ENCODE results near the gene DCAF7.

The DCAF7 gene

GRCh38 chr17:63568563-63568962 lies 18.3 kb downstream of the DCAF7 start:
- TF ChIP-seq CTCF (IDR thresholded peaks at IDR 0.05; ENCODE audit: low read length, missing control alignments) = no peak
- no peak for DNase-seq (ENCODE audit: low read depth)
- no peak overlapping the region for H3K4me3 ChIP-seq (replicated peaks; ENCODE audit: low read depth, low read length)

- DNase-seq (ENCODE audit: low read depth) = peak; percentile 76
- TF ChIP-seq CTCF (IDR thresholded peaks at IDR 0.05; ENCODE audit: low read length, missing control alignments) = no peak
- no peak overlapping the region for H3K4me3 ChIP-seq (replicated peaks; ENCODE audit: low read depth, low read length)
These were observed 21.5 kb downstream of the DCAF7 start for GRCh38 chr17:63571632-63572310.

DNA sequence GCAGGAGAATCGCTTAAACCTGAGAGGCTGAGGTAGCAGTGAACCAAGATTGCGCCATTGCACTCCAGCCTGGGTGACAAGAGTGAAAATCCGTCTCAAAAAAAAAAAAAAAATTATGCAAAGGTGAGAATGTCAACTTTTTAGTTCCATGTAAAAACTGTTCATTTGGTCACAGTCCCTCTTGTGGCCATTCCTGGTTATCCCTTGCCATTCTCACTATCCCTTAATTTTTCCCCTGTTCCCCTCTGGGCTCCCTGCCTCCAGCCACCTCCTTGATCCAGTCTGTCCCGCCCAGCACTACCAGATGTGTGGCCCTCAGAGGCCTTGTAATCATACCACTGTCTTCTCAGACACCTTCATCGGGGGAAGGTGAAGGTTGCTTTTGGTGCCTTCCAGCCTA lies 23.4 kb downstream of the DCAF7 start:
- DNase-seq (ENCODE audit: low read depth) = peak; percentile 4
- TF ChIP-seq CTCF (IDR thresholded peaks at IDR 0.05; ENCODE audit: low read length, missing control alignments) = peak; percentile 34

DNA sequence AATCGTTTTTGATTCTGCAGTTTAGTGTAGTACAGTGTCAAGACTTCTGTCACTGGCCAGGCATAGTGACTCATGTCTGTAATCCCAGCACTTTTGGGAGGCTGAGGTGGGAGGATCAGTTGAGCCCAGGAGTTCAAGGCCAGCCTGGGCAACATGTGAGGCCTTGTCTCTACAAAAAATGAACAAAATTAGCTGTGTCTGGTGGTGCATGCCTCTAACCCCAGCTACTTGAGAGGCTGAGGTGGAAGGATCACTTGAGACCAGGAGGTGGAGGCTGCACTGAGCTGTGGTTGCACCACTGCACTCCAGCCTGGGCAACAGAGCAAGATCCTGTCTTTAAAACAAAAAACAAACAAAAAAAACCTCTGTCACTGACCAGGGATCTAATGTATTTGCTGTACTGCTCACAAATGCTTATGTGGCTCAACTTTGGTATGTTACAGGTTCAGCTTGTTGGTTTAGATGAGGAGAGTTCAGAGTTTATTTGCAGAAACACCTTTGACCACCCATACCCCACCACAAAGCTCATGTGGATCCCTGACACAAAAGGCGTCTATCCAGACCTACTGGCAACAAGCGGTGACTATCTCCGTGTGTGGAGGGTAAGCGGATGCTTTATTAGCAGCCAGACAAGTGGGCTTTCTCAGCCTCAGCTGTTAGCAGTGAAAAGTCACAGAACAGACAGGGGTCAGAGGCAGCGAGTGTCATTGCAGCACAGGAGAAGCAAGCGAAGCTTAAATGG lies 27.9 kb downstream of the DCAF7 start:
- no peak for TF ChIP-seq CTCF (IDR thresholded peaks at IDR 0.05; ENCODE audit: low read length, missing control alignments)
- H3K4me3 ChIP-seq (replicated peaks; ENCODE audit: low read depth, low read length) = no peak overlapping the region
- DNase-seq (ENCODE audit: low read depth) = no peak

More for the DNA sequence above, 23.4 kb downstream of the DCAF7 start:
- no peak overlapping the region for H3K4me3 ChIP-seq (replicated peaks; ENCODE audit: low read depth, low read length)

- no peak overlapping the region for H3K4me3 ChIP-seq (replicated peaks; ENCODE audit: low read depth, low read length)
- no peak for TF ChIP-seq CTCF (IDR thresholded peaks at IDR 0.05; ENCODE audit: low read length, missing control alignments)
- DNase-seq (ENCODE audit: low read depth) = no peak
These were observed 28.5 kb downstream of the DCAF7 start for GRCh38 chr17:63578769-63579111.

DNA sequence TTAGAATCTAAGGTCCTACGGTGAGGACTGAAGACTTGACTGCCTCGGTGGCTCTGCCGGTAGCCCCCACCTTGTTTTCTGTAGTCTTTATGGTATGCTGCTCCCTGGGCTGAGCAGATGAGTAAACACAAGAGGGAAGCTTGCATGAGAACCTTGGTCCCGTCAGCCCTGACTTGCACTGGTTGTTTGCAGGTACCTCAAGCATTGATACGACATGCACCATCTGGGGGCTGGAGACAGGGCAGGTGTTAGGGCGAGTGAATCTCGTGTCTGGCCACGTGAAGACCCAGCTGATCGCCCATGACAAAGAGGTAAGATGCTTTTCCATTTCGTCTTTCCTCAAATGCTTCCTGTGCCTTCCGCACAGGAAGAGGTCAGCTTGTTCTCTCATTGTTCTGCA lies 29.4 kb downstream of the DCAF7 start:
- DNase-seq (ENCODE audit: low read depth) = no peak
- no peak for TF ChIP-seq CTCF (IDR thresholded peaks at IDR 0.05; ENCODE audit: low read length, missing control alignments)
- no peak overlapping the region for H3K4me3 ChIP-seq (replicated peaks; ENCODE audit: low read depth, low read length)
